Measurements from ENCODE around the gene GREB1.

The GREB1 gene

DNA sequence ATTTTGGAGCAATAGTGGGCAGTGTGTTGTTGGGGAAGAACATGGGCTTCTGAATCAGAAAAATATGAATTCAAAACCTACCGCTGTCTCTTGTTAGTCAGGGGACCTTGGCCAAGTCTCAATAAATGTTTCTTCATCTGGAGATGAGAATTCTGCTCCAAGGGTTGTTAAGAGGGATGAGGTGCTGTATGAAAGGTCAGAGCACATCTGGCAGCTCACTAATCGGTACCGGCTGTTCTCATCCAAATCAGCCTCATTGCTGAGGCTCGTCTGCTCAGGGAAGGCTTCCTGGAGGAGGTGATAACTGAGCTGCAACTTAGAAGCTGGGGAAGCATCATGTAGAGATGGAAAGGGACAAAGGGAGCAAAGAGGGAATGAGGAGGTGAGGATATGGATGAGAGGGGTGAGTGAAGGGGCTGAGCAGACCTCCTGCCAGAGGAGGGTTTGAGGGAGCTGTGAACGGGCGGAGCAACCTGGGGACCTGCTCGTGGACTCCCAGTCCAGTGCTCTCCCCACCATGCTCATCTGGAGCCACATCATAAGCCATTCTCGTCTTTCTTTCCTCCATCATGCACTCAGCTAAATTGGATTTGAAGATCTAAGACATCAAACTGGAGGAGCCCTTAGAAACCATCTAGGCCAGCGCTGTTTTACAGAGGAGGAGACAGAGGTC is 47.4 kb downstream of the GREB1 start:
- no peak for DNase-seq (ENCODE audit: low spot score)

DNA sequence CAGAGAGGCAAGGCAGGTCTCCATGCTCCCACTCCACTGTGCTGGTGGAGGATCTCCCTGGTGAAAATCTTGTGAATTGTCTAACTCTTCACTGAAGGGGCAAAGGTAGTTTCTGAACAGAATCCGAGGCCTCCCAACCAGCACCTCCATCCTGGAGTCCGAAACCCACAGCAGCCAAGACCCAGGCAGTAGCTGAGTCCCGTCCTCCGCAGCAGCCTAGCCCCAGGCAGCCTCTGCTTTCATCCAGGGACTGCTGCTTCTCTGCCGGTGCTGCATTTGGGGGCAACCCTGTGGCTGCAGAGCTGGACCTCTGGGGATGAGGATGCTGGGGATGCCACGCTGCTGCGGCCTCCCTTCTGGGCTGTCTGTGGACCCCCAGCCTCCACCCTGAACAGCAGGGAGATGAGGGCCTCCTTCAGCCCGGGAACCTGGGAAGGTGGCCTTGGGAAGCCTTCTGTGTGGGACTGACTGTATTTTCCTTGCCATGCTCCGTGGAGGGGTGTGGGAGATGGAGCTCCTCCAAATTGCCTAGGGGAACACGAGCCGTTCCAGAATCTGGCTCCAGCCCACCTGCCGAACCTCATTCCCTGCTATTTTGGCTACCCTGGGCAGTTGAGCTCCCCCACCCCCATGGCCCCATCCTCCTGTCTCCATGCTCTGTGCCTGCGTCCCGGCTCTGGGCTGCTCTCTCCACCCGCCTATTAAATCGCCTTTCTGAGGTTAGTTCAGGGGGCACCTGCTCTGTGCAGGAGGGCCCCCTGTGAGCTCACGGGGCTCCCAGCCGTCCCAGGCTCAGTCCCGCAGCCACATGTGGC is 48.2 kb downstream of the GREB1 start:
- DNase-seq (ENCODE audit: low spot score) = no peak

DNA sequence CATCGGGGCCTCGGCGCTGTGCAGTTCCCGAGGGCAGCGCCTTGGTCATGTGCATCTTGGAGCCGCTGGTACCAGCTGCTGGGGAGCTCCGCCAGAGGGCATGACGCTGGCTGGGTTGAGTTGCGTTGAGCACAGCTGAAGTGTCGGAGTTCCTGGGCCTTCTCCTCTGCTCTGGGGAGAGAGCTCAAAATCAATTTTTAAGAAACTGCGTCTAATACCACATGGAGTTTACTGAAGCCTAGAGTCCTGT is 48.7 kb downstream of the GREB1 start:
- no peak for DNase-seq (ENCODE audit: low spot score)

DNA sequence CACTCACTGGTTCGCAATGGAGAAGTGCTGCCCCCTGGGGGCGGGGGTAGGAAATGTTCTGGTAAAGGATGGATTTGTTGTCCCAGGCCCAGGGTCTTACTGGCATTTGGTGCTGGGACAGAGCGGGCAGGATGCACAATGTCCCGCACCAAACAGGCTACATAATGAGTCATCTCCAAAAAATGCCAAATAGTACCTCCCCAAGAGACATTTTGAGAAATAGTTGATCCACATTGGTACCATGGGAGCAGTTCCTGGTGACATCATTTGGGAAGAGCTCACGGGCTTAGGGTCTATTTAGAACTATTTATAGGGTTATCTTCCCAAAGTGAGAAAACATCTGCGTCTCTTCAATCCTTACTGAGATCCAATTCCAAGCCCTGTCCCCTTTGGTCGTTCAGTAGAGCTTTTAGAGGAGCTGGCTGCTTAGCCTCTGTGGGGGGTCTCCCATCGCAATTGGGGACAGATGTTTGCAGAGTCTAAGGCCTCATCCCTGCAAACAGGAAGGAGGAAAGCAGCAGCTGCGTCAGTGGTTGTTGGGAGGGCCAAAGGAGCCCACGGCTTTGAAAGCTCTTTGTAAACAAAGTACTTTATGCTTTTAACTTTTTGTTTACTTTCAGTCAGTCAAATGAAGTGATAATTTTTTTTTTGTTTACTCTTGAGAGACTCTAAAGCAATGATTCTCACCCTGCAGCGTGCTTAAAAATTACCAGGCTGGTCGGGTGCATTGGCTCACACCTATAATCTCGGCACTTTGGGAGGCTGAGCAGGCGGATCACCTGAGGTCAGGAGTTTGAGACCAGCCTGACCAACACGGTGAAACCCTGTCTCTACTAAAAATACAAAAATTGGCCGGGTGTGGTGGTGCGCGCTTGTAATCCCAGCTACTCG is 49.3 kb downstream of the GREB1 start:
- peak; percentile 62 for DNase-seq (ENCODE audit: low spot score)

DNA sequence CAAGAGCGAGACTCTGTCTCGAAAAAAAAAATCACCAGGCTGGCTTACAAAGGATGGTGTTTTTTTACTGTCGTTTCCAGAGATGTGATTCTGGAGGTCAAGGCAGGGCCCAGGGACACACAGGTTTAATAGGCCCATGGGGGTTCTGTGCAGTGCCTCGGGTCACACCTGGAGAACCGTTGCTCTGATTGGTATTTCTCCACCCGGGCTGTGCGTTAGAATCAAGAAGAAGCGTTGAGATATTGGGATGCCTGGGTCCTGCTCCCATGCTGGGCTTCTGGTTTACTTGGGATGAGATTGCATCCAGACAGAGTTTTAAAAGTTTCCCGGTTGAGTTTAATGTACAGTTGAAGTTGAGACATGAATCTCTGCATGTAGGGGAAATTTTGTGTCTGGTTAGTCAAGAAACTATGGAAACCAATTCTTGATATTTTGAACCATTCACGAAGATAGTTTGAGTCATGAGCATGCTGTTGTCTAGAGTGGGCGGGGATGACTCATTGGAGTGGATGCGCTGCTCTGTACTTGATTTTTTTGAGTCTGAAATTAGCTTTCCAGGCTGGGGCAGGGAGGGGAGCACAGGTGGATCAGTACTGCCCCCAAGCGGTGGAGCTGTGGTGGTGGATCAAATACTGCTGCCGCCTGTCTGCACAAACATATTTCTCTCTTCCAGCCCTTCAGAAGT is 50.1 kb downstream of the GREB1 start:
- DNase-seq (ENCODE audit: low spot score) = peak; percentile 79

DNA sequence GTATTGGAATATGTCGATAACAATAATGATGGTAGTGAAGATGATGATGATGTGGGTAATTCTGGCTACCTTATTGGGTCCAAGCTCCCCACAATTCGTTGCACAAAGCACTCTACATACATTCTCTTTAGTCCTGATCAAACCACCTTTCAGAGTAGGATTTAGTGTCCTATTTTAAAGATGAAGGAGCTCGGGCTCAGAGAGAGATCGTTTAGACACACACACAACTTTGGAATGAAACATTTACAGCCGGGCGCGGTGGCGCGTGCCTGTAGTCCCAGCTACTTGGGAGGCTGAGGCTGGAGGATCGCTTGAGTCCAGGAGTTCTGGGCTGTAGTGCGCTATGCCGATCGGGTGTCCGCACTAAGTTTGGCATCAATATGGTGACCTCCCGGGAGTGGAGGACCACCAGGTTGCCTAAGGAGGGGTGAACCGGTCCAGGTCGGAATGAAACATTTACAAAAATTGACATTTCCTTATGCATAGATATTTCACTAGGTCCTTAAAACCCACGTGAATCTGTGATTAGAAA is 50.7 kb downstream of the GREB1 start:
- no peak for DNase-seq (ENCODE audit: low spot score)

DNA sequence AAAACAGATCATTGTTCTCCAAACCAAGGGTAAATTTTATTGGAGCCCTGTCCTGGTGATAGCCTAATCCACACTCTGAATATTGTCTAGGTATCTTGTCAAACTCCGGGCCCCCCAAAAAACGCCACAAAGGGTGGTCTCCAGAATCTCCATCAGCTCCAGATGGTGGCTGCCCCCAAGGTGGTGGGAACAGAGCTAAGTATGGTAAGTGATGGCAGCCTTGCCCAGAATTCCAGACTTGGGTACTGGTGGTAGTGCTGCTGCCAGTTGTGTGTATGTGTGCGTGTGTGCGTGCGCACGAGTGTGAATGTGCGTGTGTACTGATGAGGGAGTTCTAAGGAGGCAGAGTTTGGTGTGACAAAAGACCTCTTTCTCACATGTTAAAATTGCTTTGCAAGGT is 51.2 kb downstream of the GREB1 start:
- DNase-seq (ENCODE audit: low spot score) = no peak

DNA sequence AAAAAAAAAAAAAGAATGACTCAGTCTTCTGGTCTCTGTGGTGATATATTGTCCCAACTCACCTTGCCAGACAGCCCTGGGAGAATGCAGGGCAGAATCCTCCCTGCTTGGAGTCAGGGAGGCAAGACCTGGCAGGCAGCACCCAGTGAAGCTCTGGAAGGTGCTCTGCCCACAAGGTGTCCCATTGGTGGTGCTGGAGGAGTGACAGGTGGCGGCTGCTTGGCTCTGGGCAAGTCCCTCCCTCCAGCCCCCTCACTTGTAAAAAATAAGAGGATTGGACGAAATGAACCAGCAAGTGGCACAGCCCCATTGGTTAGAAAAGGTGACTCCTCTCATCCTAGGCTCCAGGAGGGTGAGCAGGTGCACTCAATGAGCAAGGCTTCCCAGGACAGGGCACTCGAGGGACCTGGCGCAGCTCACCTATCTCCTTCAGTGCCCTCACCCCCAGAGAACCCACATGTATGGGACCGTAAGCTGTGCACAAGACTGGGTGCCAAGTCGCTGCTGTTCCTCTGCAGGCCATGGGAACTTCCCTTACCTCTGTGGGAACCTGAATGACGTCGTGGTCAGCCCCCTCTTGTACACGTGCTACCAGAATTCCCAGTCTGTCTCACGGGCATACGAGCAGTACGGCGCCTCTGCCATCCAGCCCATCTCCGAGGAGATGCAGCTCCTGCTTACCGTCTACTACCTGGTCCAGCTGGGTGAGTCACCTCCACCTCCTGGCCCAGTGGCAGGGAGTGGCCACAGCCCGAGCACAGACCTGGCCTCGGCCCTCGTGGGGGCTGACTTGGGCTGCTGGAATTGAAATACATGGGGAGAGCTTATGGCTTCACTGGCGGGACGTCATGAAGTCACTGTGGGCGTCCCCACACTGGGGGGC is 54.6 kb downstream of the GREB1 start:
- DNase-seq (ENCODE audit: low spot score) = no peak

DNA sequence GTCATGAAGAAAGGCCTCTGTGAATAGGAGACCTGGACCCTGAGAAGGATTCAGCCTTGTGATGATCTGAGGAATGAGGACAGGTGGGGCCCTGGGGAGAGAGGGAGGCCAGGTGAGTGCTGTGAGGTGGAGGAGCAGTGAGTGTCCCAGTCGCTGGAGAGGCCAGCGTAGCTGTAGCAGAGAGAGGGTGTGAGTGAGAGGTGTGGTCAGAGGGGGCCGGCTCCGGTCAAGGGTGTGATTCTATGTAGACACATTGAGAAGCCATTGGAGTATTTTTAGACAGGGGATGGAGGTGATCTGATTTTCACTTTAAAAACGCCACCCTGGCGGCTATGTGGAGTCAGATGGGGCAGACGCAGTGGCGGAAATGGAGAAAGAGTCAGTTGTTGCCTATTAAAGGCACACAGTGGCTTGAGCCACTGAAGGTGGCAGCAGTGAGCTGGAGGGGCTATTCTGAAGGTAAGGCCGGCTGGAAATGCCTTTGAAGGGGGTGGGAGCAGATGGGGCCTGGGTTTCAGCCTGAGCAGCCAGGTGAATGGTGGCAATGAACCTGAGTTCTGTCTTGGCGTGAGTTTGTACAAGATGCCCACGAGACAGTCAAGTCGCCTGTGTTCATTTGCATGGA is 55.6 kb downstream of the GREB1 start:
- DNase-seq (ENCODE audit: low spot score) = no peak

DNA sequence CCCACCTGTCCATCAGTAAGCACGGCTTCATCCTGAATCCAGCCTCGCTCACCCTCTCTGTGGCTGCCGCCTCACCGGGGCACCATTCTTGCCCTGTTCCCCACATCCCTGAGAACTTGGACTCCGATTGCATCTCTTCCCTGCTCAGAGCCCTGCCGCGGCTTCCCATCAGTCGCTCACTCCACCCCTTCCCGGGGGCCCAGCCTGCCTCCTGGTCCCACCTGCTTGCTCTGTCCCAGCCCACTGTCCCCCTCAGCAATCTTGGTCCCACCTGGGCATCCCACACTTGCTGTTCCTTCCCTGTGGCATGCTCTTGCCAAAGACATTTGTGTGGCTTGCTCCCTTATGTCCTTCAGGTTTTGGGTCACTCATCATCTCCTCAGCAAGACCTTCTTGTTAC is 56.3 kb downstream of the GREB1 start:
- no peak for DNase-seq (ENCODE audit: low spot score)

DNA sequence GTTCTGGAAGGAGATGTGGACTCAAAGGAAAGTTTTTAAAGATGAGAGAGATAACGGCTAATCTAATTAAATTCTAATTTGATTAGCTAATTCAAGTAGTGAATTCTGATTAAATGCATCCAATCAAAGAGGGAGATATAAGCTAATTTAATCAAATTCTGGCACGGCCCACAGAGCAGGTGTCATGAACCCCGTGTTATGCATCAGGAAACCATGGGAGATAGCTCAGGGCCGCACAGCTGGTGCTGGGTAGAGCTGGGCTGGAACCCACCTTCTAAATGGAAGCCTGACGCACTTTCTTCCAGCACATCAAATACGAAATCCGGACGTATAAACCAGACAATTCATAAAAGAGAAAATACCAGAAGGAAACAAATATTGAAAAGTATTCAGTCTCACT is 57.2 kb downstream of the GREB1 start:
- DNase-seq (ENCODE audit: low spot score) = no peak

DNA sequence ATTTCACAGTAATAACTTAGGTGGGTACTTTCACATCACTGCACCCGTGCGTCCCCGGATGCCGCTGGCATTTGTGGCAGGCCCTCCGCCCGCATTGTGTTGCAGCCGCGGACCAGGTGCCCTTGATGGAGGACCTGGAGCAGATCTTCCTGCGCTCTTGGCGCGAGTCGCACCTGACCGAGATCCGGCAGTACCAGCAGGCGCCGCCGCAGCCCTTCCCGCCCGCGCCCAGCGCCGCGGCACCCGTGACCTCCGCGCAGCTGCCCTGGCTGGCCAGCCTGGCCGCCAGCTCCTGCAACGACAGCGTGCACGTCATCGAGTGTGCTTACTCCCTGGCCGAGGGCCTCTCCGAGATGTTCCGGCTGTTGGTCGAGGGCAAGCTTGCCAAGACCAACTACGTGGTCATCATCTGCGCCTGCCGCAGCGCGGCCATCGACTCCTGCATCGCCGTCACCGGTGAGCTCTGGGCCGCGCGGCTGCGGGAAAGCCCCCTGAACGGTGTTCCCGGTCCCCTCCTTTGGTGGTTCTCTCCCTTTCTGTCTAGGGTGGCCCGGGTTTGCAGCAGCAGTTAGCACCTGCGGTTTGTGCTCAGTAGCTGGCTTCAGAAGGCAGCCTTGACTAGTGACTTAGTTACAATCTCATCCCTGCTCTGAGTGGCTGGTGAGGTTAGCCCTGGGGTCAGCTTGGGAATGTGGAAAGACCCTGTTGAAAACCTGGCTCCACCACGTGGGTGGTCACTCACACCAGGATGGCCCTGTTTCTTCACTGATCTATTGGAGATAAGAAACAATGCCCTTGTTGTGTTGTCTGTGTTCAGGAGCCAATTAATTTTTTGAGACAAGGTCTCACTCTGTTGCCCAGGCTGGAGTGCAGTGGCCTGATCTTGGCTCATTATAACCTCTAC is 59.1 kb downstream of the GREB1 start:
- DNase-seq (ENCODE audit: low spot score) = no peak

DNA sequence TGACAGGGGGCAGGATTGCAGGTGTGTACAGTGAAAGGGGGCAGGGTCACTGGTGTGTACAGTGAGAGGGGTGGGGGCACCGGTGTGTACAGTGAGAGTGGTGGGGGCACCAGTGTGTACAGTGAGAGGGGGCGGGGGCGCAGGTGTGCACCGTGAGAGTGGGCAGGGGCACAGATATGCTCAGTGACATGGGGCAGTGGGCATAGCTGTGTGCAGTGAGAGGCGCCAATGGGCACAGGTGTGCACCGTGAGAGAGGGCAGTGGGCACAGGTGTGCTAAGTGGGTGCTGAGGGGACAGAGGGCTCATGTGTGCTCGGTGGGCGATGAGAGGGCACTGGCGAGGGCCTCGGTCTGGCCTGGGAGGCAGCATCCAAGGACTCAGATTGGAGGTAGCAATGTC is 63.0 kb downstream of the GREB1 start:
- DNase-seq (ENCODE audit: low spot score) = no peak

DNA sequence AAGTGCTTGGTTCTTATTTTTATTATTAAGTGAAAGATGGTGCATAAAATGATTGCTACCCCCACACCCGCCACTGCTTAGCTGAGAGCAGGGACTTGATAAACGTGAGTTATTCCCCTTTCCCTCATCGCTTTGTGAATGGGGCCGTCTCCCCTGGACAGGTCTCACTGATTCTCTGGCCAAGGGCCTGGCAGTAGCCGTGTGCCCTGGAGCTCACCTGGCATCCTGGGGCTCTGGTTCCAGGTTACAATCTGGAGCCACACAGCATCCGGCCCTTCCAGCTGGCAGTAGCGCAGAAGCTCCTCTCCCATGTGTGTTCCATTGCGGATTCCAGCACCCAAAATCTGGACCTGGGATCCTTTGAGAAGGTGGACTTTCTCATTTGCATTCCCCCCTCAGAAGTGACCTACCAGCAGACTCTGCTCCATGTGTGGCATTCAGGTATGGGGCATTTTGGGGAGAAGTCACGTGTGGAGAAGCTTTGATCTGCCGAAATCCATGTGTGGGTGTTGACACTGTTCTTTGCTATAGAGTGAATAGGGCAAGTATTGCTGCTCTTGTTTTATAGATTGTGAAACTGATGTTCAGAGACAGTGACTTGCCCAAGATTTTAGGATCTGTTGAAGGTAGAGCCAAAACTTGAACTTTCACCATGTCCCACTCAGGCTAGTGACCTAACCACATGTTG is 63.8 kb downstream of the GREB1 start:
- DNase-seq (ENCODE audit: low spot score) = no peak

DNA sequence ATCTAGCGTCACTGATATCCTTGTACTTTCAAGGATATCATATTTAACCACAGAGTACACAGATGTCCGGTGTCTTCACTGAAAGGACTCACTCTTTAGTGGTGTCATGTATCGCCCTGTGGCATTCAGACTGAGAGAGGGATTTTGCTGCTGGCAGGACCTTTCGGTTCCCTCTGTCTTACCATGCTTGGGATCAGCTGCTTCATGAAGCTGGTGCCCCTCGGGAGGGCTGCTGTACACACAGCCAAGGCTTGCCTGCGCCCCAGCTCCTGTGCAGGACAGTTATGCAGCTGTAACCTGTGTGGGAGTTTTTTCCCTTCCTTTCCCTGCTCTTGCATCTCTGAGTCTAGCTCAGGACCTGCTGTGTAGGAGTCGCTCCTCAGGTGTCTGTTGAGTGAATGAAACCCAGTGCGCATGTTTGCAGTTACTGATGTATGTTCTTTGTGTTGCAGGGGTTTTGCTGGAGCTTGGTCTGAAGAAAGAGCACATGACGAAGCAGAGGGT is 64.4 kb downstream of the GREB1 start:
- DNase-seq (ENCODE audit: low spot score) = no peak

DNA sequence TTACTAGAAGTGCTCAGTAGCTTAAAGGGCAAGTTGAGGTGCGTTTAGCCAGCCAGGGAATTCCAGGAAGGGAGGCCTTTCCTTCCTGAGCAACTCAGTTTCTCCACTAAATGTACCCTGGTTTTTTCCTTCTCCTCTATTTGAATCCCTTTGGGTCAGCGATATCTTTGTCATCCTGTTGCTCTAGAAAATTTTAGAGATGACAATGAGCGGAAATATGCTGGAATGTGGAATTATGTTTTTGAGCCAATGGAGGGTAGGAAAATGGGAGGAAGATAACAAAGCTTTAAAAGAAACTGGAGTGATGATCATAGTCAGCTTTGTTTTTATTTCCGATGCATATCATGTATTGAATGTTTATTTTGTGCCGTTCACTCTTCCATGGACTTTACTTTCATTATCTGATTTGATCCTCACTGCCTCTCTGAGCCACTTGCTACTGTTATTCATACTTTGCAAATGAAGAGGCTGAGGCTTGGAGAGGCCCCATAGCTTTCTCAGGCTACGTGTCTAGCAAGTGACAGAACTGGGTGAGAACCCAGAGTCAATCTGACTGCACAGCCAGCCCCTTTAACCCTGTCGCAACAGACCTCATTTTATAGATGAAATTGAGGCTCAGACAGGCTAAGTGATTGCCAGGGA is 68.8 kb downstream of the GREB1 start:
- DNase-seq (ENCODE audit: low spot score) = no peak

DNA sequence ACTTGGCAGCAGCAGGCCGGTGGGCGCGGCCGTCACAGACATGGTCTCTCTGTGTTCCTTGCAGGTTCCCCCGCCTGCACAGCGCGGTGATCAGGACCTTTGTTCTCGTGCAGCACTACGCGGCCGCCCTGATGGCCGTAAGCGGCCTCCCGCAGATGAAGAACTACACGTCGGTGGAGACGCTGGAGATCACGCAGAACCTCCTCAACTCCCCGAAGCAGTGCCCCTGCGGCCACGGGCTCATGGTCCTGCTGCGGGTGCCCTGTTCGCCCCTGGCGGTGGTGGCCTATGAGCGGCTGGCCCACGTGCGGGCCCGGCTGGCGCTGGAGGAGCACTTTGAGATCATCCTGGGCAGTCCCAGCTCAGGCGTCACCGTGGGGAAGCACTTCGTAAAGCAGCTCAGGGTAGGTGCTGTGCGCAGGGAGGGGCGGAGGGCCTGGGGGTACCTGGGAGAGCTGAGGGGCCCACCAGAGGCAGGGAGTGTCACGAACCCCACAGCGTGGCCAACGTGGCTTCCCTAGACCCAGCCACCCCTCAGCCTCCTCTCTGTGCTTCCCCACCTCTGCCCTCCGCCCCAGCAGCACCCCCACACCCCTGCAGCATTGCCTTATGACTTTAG is 76.9 kb downstream of the GREB1 start:
- no peak for DNase-seq (ENCODE audit: low spot score)

DNA sequence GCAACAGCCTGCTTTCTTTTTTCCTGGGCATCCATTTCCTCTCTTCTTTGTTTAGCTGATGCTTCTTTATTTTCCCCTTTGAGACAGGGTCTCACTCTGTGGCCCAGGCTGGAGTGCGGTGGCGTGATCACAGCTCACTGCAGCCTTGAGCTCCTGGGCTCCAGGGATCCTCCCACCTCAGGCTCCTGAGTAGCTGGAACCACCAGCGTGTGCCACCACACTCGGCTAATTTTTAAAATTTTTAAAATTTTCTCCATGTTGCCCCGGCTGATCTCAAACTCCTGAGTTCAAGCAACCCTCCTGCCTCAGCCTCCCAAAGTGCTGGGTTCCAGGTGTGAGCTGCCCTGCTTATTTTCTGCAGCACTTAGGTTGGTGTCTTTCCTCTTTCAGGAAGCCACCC is 77.4 kb downstream of the GREB1 start:
- no peak for DNase-seq (ENCODE audit: low spot score)

Measured in globus pallidus (tissue), 1 donor.